Body of pancreas (tissue), 4 donors: ENCODE measurements around the gene BCCIP.

Source experiments
- CTCF ChIP-seq, 7 experiments: fragments of 450-650 bp in 4 of 7; fragments of 200-600 bp in 3 of 7; sonication (generic) in 3 of 7; IDR thresholded peaks; one replicate each; pipeline ENCODE4 v1.5.1; 2016 to 2019; ENCODE audit warnings: antibody characterized with exemption in 7 of 7
- POLR2A ChIP-seq, 3 donors: fragments of 450-650 bp; IDR thresholded peaks; one replicate each; pipeline ENCODE4 v1.6.1; 2016; ENCODE audit warnings: antibody characterized with exemption in 3 of 3, mild to moderate bottlenecking in 2 of 3

- TF ChIP-seq POLR2A (IDR thresholded peaks at IDR 0.05), result no peak
- no peak for TF ChIP-seq CTCF (IDR thresholded peaks at IDR 0.05)
These were observed 21.2 kb upstream of the BCCIP start for GRCh38 chr10:125802131-125802530.
